GM18526 (cell line): Measurements from ENCODE around the gene COX7B.
A peak's percentile ranks its signal among the peaks of the same experiment; 100 is the strongest.

Source experiments
- POLR2A ChIP-seq: IDR thresholded peaks from 3 replicates; pipeline ENCODE4 v1.6.1; 2011; ENCODE audit not compliant: insufficient read length; ENCODE audit errors: extremely low read depth

Gene COX7B

GRCh38 chrX:77899081-77899828 lies at the start of gene COX7B:
COX7B (plus strand) TSS chrX:77899468; CDS start chrX:77899554, 86 bp downstream.
- TF ChIP-seq POLR2A = peak; percentile 52

GRCh38 chrX:77875372-77875771 lies 23.9 kb upstream of the COX7B start:
- TF ChIP-seq POLR2A = no peak

- TF ChIP-seq POLR2A = no peak
These were observed 6.4 kb upstream of the COX7B start for GRCh38 chrX:77892887-77893286.

- no peak for TF ChIP-seq POLR2A
These were observed 5.6 kb upstream of the COX7B start for GRCh38 chrX:77893713-77894112.

- peak; percentile 89 for TF ChIP-seq POLR2A
These were observed 4.1 kb upstream of the COX7B start, which contains the start of gene MAGT1 for GRCh38 chrX:77894921-77895886. MAGT1 (minus strand) TSS chrX:77895435; CDS start chrX:77895410, 25 bp downstream.

- TF ChIP-seq POLR2A = no peak
These were observed 1.4 kb downstream of the COX7B start for GRCh38 chrX:77900688-77901087.

GRCh38 chrX:77901506-77901905 lies 2.2 kb downstream of the COX7B start:
- TF ChIP-seq POLR2A = no peak

- TF ChIP-seq POLR2A = peak; percentile 41
These were observed 11.0 kb downstream of the COX7B start, which contains the start of gene ATP7A for GRCh38 chrX:77910108-77910840. ATP7A (plus strand) TSS chrX:77910693; CDS start chrX:77971642, 60,949 bp downstream.

- TF ChIP-seq POLR2A = no peak
These were observed 18.1 kb downstream of the COX7B start for GRCh38 chrX:77917294-77917933.

- TF ChIP-seq POLR2A = no peak
These were observed 19.3 kb downstream of the COX7B start for GRCh38 chrX:77918568-77918967.

GRCh38 chrX:77922787-77923186 lies 23.5 kb downstream of the COX7B start:
- TF ChIP-seq POLR2A = no peak

- no peak for TF ChIP-seq POLR2A
These were observed 25.1 kb downstream of the COX7B start for GRCh38 chrX:77924320-77924859.

GRCh38 chrX:77925764-77926163 lies 26.5 kb downstream of the COX7B start:
- TF ChIP-seq POLR2A = no peak

- no peak for TF ChIP-seq POLR2A
These were observed 31.3 kb downstream of the COX7B start for GRCh38 chrX:77930581-77930980.

- no peak for TF ChIP-seq POLR2A
These were observed 36.6 kb downstream of the COX7B start for GRCh38 chrX:77935886-77936285.

GRCh38 chrX:77936299-77936698 lies 37.0 kb downstream of the COX7B start:
- TF ChIP-seq POLR2A = no peak
